ENCODE data around the gene SIPA1L3. TPM values are rescaled to one million over a fixed set of nuclear protein-coding genes. Genes with fewer than 3 reads are reported as not detected.

The SIPA1L3 gene
- total and polyA plus RNA-seq, 2 experiments from 2014 or later, result 15.7 to 54.1 TPM

GRCh38 chr19:38182536-38183210 is 275.7 kb downstream of the SIPA1L3 start (continued):
- TF ChIP-seq ZNF331 (CRISPR knock-in tag; IDR thresholded peaks at IDR 0.05; ENCODE audit: low read depth) (no peak), POLR2AphosphoS5 (IDR thresholded peaks at IDR 0.05; ENCODE audit: low read depth) (no peak), REST (IDR thresholded peaks at IDR 0.05; ENCODE audit: unreplicated experiment) (no peak), STAT1 (IDR thresholded peaks at IDR 0.05; ENCODE audit: unreplicated experiment) (no peak)

- peaks cover 7% of the 10 kb centered on the region for H3K9me3 Mint-ChIP-seq
- Histone ChIP-seq H3K27me3 (ENCODE audit: insufficient read depth) (no peaks in the 10 kb centered on the region), H2AFZ (peak overlapping the region; percentile 70; the same call in 1 of the 2 replicates), H4K20me1 (replicated peaks; ENCODE audit: insufficient read depth) (peaks cover 3% of the 10 kb centered on the region; the same call in 1 of the 2 replicates), H3K27ac (ENCODE audit: low read depth) (no peak overlapping the region), H3K79me2 (replicated peaks; ENCODE audit: insufficient read depth) (no peaks in the 10 kb centered on the region), H3K4me2 (peak overlapping the region; percentile 87), H3K4me3 (peak overlapping the region; percentile 80), H3K9me2 (ENCODE audit: insufficient read depth) (no peaks in the 10 kb centered on the region), H3F3A (replicated peaks; ENCODE audit: low read depth) (no peaks in the 10 kb centered on the region), H3K4me1 (ENCODE audit: insufficient read depth) (peaks cover 12% of the 10 kb centered on the region; the same call in 1 of the 2 replicates), H3K36me3 (ENCODE audit: insufficient read depth) (no peaks in the 10 kb centered on the region)
- TF ChIP-seq EZH2phosphoT487 (IDR thresholded peaks at IDR 0.05; ENCODE audit: unreplicated experiment) (no peak), ZNF462 (CRISPR knock-in tag; IDR thresholded peaks at IDR 0.05) (no peak), CTCF (conservative IDR thresholded peaks at IDR 0.05; ENCODE audit: low read depth in 2 of 2) (no peak)
- ATAC-seq (peak; percentile 98), DNase-seq (ENCODE audit: low spot score) (peak; percentile 89)
- H3K4me1 Mint-ChIP-seq, result peaks cover 26% of the 10 kb centered on the region; the same call in 2 of the 3 replicates
- peaks cover 29% of the 10 kb centered on the region for H3K36me3 Mint-ChIP-seq (ENCODE audit: low read depth)
- H3K4me3 Mint-ChIP-seq, result peak overlapping the region; percentile 73
- peaks cover 15% of the 10 kb centered on the region for H3K27me3 Mint-ChIP-seq (ENCODE audit: insufficient read depth, low read depth, poor library complexity)
- H3K27ac Mint-ChIP-seq, result no peak overlapping the region
These were observed 276.4 kb downstream of the SIPA1L3 start for GRCh38 chr19:38183251-38183897.

Data from GM23338 (cell line).